GM12891 (cell line): ENCODE data around the gene ZNF536.

ENCODE experiments used
- DNase-seq: peaks from one replicate; pipeline ENCODE4 v3.0.0; 2011; ENCODE audit warnings: low spot score; ENCODE audit not compliant: insufficient read length
- FAIRE-seq: peaks from 2 replicates; lab custom pipeline; 2011; peaks lifted over from hg19 to GRCh38; lab: Jason Lieb, UNC
- PAX5 ChIP-seq: IDR thresholded peaks from 2 replicates; pipeline ENCODE4 v1.6.1; 2011; ENCODE audit warnings: low read length, moderate library complexity, mild to moderate bottlenecking; ENCODE audit not compliant: insufficient read depth, severe bottlenecking
- POLR2A ChIP-seq: IDR thresholded peaks from 2 replicates; pipeline ENCODE4 v1.6.1; 2011; ENCODE audit warnings: low read depth, low read length, control low read depth
- POLR2AphosphoS5 ChIP-seq: IDR thresholded peaks from 2 replicates; pipeline ENCODE4 v1.6.1; 2011; ENCODE audit warnings: low read depth, low read length, control low read depth
- POU2F2 ChIP-seq: IDR thresholded peaks from 2 replicates; pipeline ENCODE4 v1.6.1; 2011; ENCODE audit warnings: low read depth, mild to moderate bottlenecking, control low read depth, low read length, moderate library complexity
- SPI1 ChIP-seq: IDR thresholded peaks from 2 replicates; pipeline ENCODE4 v1.6.1; 2011; ENCODE audit warnings: low read depth, low read length, control low read depth
- TAF1 ChIP-seq: IDR thresholded peaks from 2 replicates; pipeline ENCODE4 v1.6.1; 2011; ENCODE audit warnings: low read depth, low read length, control low read depth

ZNF536 gene

GRCh38 chr19:30446850-30447552 lies 74.8 kb downstream of the ZNF536 start:
- no peak for FAIRE-seq
- TF ChIP-seq POU2F2 (no peak), POLR2A (no peak), POLR2AphosphoS5 (no peak), PAX5 (no peak), SPI1 (no peak), TAF1 (no peak)
- no peak for DNase-seq

GRCh38 chr19:30447553-30447870 lies 75.3 kb downstream of the ZNF536 start:
- TF ChIP-seq POU2F2 (no peak), TAF1 (no peak), PAX5 (no peak), POLR2A (no peak), POLR2AphosphoS5 (no peak)
- DNase-seq (no peak), FAIRE-seq (no peak)

GRCh38 chr19:30448386-30449077 lies 76.3 kb downstream of the ZNF536 start:
- DNase-seq (no peak), FAIRE-seq (no peak)
- no peak for TF ChIP-seq PAX5
- TF ChIP-seq TAF1, result no peak
- TF ChIP-seq SPI1, result no peak
- no peak for TF ChIP-seq POLR2A
- TF ChIP-seq POU2F2, result no peak

GRCh38 chr19:30449078-30449590 lies 77.0 kb downstream of the ZNF536 start:
- no peak for DNase-seq
- TF ChIP-seq TAF1 (no peak), SPI1 (no peak), POU2F2 (no peak), POLR2A (no peak), PAX5 (no peak), POLR2AphosphoS5 (no peak)
- no peak for FAIRE-seq

DNA sequence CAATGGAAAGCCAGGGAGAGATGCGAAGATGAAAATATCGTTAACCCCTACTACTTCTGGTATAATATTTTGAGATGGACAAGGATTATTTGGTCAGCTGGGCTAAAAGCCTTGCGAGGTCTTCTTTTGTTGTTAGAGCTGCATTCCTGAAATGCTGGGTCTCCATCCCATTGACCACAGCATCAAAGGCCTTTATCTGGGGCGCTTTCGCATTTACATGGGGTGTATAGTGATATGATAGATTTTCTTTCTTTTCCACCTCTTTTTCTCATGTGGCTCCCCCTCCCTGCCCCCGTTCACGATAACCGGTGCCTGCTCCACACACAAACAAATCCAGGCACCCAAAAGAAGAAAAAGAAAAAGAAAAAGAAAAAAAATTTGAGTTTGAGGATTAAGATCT lies 77.5 kb downstream of the ZNF536 start:
- DNase-seq, result no peak
- no peak for TF ChIP-seq PAX5
- no peak for TF ChIP-seq POU2F2
- no peak for TF ChIP-seq SPI1
- TF ChIP-seq TAF1, result no peak
- TF ChIP-seq POLR2A, result no peak
- no peak for TF ChIP-seq POLR2AphosphoS5
- no peak for FAIRE-seq

- FAIRE-seq, result no peak
- no peak for DNase-seq
- TF ChIP-seq PAX5, result no peak
- TF ChIP-seq TAF1, result no peak
- no peak for TF ChIP-seq POLR2AphosphoS5
- no peak for TF ChIP-seq POLR2A
- TF ChIP-seq POU2F2, result no peak
- TF ChIP-seq SPI1, result no peak
Measured at GRCh38 chr19:30450100-30450499, 77.9 kb downstream of the ZNF536 start.

DNA sequence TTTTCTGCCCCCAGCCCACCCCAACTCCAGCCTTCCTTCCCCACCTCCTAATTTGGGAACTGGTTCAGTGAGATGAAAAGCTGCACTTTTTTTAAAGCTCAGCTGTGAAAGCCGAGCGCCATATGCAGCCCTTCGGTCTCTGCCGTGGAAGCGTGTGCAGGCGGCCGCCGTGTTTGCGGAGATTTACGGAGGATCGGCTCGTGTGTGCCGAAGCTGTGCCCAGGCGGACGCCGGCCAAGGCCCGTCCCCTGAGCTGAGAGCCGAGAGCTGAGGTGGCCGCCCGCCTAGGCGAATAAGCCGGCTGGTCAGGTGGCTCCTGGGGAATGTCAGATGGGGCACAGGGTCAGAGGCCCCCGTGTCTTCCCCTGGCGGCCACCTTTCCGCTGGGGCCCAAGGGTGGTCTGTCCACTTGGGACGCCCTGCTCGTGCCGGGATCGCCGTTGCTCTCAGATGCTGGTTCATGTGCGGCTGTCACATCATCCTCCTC lies 78.7 kb downstream of the ZNF536 start:
- DNase-seq, result no peak
- no peak for FAIRE-seq
- TF ChIP-seq TAF1 (no peak), POLR2A (no peak)

- TF ChIP-seq PAX5 (no peak), POU2F2 (no peak), POLR2AphosphoS5 (no peak), SPI1 (no peak)
- DNase-seq (no peak), FAIRE-seq (no peak)
Measured at GRCh38 chr19:30452931-30453330, 80.7 kb downstream of the ZNF536 start.

- DNase-seq (no peak), FAIRE-seq (no peak)
Measured at GRCh38 chr19:30453743-30454142, 81.6 kb downstream of the ZNF536 start.

More at GRCh38 chr19:30453743-30454142, 81.6 kb downstream of the ZNF536 start:
- TF ChIP-seq POU2F2, result no peak
- TF ChIP-seq PAX5, result no peak
- no peak for TF ChIP-seq SPI1
- TF ChIP-seq POLR2A, result no peak
- no peak for TF ChIP-seq TAF1
- TF ChIP-seq POLR2AphosphoS5, result no peak
